Vagina (tissue), 2 donors: Measurements from ENCODE around the gene COX15. TPM values are rescaled to one million over a fixed set of nuclear protein-coding genes. Genes with fewer than 3 reads are reported as not detected.

Experiments
- DNase-seq, 2 donors: peaks; one replicate each; pipeline ENCODE4 v3.0.0-alpha.2; 2017; ENCODE audit errors: extremely low spot score in 2 of 2
- H3K27ac ChIP-seq: fragments of 200-600 bp; sonication (generic); one replicate; pipeline ENCODE4 v1.5.1; 2019
- H3K27me3 ChIP-seq: fragments of 200-600 bp; sonication (generic); one replicate; pipeline ENCODE4 v1.5.1; 2019
- H3K36me3 ChIP-seq, 2 donors: fragments of 200-600 bp; sonication (generic); one replicate each; pipeline ENCODE4 v1.5.1; 2017 to 2019
- H3K4me1 ChIP-seq: fragments of 200-600 bp; sonication (generic); one replicate; pipeline ENCODE4 v1.5.1; 2019
- H3K4me3 ChIP-seq, 2 donors: fragments of 200-600 bp; sonication (generic); 1 replicate in 1 of 2; 2 replicates in 1 of 2; pipeline ENCODE4 v1.5.1; 2016 to 2019
- H3K9me3 ChIP-seq: fragments of 200-600 bp; sonication (generic); one replicate; pipeline ENCODE4 v1.5.1; 2019
- POLR2A ChIP-seq, 2 donors: fragments of 450-650 bp; IDR thresholded peaks; one replicate each; pipeline ENCODE4 v1.6.1; 2017; ENCODE audit warnings: antibody characterized with exemption in 2 of 2, mild to moderate bottlenecking in 2 of 2, moderate library complexity in 2 of 2
- POLR2AphosphoS5 ChIP-seq, 2 donors: sonication (generic); formaldehyde crosslinking; IDR thresholded peaks; one replicate each; pipeline ENCODE4 v1.9.0; 2017; ENCODE audit warnings: antibody characterized with exemption in 2 of 2, mild to moderate bottlenecking in 2 of 2, low read depth in 1 of 2; ENCODE audit not compliant: insufficient read depth in 1 of 2
- intact Hi-C: fragments of 100-400 bp; cut with DNase I; formaldehyde crosslinking; loops from one replicate; pipeline ENCODE4 v1.15.1; 2023
- total RNA-seq: library from RNA; depleted of rRNA; stranded (reverse); fragments of >200 nt; gene quantifications from one replicate; pipeline ENCODE4 v1.2.3, GENCODE V29; 2016
- TF ChIP-seq, protein P1 (sequence below), 3 experiments: fragments of 450-650 bp in 2 of 3; fragments of 200-600 bp in 1 of 3; sonication (generic) in 1 of 3; IDR thresholded peaks; one replicate each; pipeline ENCODE4 v1.5.1; 2017 to 2019; ENCODE audit warnings: antibody characterized with exemption in 3 of 3, mild to moderate bottlenecking in 2 of 3, moderate library complexity in 2 of 3

Gene COX15
- total RNA-seq, result 19.2 TPM

DNA sequence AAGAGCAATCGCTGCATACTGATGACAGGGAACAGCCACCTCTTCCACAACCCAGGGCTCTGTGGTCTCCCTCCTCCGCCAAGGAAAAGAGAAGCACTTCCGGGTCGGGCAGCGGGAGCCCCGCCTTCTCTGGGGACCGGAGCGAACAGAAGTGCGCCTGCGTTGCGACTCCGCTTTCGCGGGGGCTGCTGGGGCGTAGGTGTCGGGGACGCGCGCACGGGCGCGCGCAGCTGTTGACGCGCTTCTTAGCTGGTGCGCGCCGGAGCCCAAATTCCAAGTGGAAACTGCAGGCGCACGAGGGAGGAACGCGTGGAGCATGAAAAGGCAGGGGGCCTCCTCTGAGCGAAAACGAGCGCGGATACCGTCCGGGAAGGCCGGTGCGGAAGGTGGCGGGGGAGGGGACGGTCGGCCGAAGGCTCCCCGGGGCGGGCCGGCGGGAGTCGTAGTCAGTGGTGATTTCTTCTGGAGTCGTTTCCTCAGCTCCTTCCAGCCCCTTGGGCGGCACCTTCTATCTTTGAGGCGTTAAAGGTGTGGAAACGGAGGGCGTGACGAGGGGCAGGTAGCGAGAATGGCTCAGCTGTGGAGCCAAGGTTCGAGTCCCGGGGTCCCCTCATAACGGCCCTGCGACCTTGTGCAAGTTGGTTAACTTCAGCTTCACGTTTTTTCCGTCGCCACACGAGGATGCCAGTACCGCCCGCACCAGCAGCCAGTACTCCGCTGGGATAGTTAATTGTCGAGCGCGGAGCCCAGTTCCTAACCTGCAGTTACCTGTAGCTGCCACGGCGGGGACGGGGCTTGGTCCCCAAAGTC is at the start of gene COX15, which contains the start of gene CUTC:
TSS of gene COX15 (minus strand) at position 95 of the 810 bp plus-strand sequence. CDS start at position 17, 78 bp downstream.
TSS of gene CUTC (plus strand) at position 202 of the 810 bp plus-strand sequence. CDS start at position 317, 115 bp downstream.
- Histone ChIP-seq H3K4me3 (peak within 1 kb of the TSS; percentile 71 to 95), H3K36me3 (peaks cover 0 to 6% of the 10 kb centered on the region in 2 donors), H3K27me3 (no peaks in the 10 kb centered on the region), H3K27ac (peak within 1 kb of the TSS; percentile 95), H3K9me3 (no peaks in the 10 kb centered on the region), H3K4me1 (peaks cover 32% of the 10 kb centered on the region)
- TF ChIP-seq, protein P1, sequence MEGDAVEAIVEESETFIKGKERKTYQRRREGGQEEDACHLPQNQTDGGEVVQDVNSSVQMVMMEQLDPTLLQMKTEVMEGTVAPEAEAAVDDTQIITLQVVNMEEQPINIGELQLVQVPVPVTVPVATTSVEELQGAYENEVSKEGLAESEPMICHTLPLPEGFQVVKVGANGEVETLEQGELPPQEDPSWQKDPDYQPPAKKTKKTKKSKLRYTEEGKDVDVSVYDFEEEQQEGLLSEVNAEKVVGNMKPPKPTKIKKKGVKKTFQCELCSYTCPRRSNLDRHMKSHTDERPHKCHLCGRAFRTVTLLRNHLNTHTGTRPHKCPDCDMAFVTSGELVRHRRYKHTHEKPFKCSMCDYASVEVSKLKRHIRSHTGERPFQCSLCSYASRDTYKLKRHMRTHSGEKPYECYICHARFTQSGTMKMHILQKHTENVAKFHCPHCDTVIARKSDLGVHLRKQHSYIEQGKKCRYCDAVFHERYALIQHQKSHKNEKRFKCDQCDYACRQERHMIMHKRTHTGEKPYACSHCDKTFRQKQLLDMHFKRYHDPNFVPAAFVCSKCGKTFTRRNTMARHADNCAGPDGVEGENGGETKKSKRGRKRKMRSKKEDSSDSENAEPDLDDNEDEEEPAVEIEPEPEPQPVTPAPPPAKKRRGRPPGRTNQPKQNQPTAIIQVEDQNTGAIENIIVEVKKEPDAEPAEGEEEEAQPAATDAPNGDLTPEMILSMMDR (IDR thresholded peaks at IDR 0.05), result no peak
- peak; percentile 97 for TF ChIP-seq POLR2AphosphoS5 (IDR thresholded peaks at IDR 0.05; ENCODE audit: insufficient read depth in 1 of 2, low read depth in 1 of 2)
- TF ChIP-seq POLR2A (IDR thresholded peaks at IDR 0.05), result peak; percentile 4 to 86
- peak; percentile 97 to 98 for DNase-seq
- intact Hi-C loops, result no loop called here

DNA sequence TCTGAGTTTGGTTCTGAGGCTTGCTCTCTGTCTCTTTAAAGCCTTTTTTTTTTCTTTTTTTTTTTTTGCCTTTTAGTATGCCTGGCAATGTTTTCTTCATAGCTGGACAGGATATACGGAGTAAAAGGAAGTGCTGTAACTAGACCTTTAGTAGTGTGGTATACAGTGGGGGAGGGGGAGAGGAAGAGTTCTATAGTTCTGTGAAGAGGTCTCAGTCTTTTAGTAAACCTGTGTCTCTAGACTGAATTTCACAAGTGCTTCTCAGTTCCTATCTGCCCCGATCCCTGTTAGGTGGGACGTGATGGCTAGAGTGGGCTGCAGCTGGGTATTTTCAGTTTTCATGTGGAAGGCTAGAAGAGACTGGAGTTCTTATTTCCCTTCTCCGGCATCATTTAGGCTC is 47.4 kb upstream of the COX15 start:
- Histone ChIP-seq H3K4me3 (no peak overlapping the region), H3K4me1 (no peaks in the 10 kb centered on the region), H3K36me3 (no peaks in the 10 kb centered on the region), H3K27ac (peak overlapping the region; percentile 50), H3K27me3 (no peaks in the 10 kb centered on the region), H3K9me3 (no peaks in the 10 kb centered on the region)
- intact Hi-C loops, result no loop called here
- DNase-seq, result no peak
- TF ChIP-seq, protein P1 (IDR thresholded peaks at IDR 0.05), result no peak
- TF ChIP-seq POLR2A (IDR thresholded peaks at IDR 0.05) (no peak), POLR2AphosphoS5 (IDR thresholded peaks at IDR 0.05; ENCODE audit: insufficient read depth in 1 of 2, low read depth in 1 of 2) (no peak)

DNA sequence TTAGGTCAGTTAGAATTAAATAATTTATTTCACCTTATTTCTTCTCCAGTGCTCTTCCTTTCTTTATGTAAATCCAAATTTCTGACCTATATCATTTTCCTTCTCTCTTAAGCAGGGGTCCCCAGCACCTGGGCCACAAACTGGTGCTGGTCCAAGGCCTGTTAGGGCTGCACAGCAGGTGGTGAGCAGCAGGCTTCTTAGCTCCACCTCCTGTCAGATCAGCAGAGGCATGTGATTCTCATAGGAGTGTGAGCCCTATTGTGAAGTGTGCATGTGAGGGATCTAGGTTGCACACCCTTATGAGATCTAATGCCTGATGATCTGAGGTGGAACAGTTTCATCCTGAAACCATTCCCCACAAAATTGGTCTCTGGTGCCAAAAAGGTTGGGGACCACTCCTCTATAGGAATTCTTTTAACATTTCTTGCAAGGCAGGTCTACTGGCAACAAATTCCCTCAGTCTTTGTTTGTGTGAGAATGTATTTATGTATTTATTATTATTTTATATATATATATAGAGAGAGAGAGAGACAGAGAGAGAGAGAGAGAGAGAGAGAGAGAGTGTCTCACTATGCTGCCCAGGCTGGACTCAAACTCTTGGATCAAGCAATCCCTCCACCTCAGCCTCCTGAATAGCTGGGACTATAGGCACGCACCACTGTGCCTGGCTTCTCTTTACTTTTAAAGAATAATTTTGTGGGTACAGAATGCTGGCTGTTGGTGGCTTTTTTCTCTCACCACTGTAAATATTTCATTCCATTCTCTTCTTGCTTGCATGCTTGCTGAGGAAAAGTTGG is 46.2 kb upstream of the COX15 start:
- TF ChIP-seq POLR2A (IDR thresholded peaks at IDR 0.05), result no peak
- TF ChIP-seq POLR2AphosphoS5 (IDR thresholded peaks at IDR 0.05; ENCODE audit: insufficient read depth in 1 of 2, low read depth in 1 of 2), result no peak
- TF ChIP-seq, protein P1 (IDR thresholded peaks at IDR 0.05), result no peak

DNA sequence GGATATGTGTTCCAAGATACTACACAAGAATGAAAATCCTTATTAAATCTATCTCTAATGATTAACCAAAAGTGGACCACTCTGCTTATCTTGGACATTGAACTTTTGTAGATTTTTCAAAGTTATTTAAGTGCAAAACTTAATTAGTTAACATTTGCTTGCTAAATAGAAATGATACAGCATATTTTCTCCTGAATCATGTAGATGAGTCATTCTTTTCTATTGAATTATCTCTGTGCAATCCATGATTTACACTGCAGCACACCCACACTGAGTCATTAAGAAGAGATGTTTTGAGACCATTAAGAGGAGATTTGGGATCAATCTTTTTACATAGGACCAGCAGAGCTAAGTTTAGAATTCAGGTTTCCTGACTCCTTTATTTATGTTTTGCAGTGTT is 43.9 kb upstream of the COX15 start:
- intact Hi-C loops, result no loop called here

More for the DNA sequence above, 46.2 kb upstream of the COX15 start:
- H3K9me3 ChIP-seq, result no peaks in the 10 kb centered on the region
- H3K27ac ChIP-seq, result no peak overlapping the region
- no peak overlapping the region for H3K4me3 ChIP-seq
- no peak for DNase-seq
- no peaks in the 10 kb centered on the region for H3K27me3 ChIP-seq
- intact Hi-C loops, result no loop called here
- no peaks in the 10 kb centered on the region for H3K36me3 ChIP-seq
- no peaks in the 10 kb centered on the region for H3K4me1 ChIP-seq

More for the DNA sequence above, 43.9 kb upstream of the COX15 start:
- Histone ChIP-seq H3K27ac (no peak overlapping the region), H3K36me3 (no peaks in the 10 kb centered on the region), H3K4me3 (no peak overlapping the region), H3K4me1 (no peaks in the 10 kb centered on the region), H3K27me3 (no peaks in the 10 kb centered on the region), H3K9me3 (no peaks in the 10 kb centered on the region)
- TF ChIP-seq, protein P1 (IDR thresholded peaks at IDR 0.05), result no peak
- TF ChIP-seq POLR2A (IDR thresholded peaks at IDR 0.05), result no peak
- peak in 1 of 2 donors; percentile 83 for TF ChIP-seq POLR2AphosphoS5 (IDR thresholded peaks at IDR 0.05; ENCODE audit: insufficient read depth in 1 of 2, low read depth in 1 of 2)
- no peak for DNase-seq
